Prostate gland (tissue), 2 donors: Measurements from ENCODE around the gene CDK5R1.
"Not testable (repeated sequence)": the region's sequence is repeated elsewhere in the genome, so short reads cannot be mapped to it uniquely, and the experiment has no call there.

ENCODE experiments used
- CTCF ChIP-seq, 4 experiments: fragments of 200-600 bp in 2 of 4; fragments of 450-650 bp in 2 of 4; sonication (generic) in 2 of 4; IDR thresholded peaks; 1 replicate in 3 of 4; 2 replicates in 1 of 4; pipeline ENCODE4 v1.5.1; 2016 to 2019; ENCODE audit warnings: antibody characterized with exemption in 4 of 4, mild to moderate bottlenecking in 2 of 4, moderate library complexity in 2 of 4
- POLR2A ChIP-seq: fragments of 450-650 bp; IDR thresholded peaks from one replicate; pipeline ENCODE4 v1.6.1; 2016; ENCODE audit warnings: antibody characterized with exemption, mild to moderate bottlenecking
- POLR2AphosphoS5 ChIP-seq: sonication (generic); formaldehyde crosslinking; IDR thresholded peaks from one replicate; pipeline ENCODE4 v1.6.1; 2017; ENCODE audit warnings: antibody characterized with exemption

GRCh38 chr17:32450379-32450778, 36.4 kb upstream of the CDK5R1 start:
- not testable (repeated sequence) for TF ChIP-seq CTCF (IDR thresholded peaks at IDR 0.05); POLR2A; POLR2AphosphoS5
